K562 (cell line): ENCODE results near the gene TAF3. TPM values are rescaled to one million over a fixed set of nuclear protein-coding genes. Genes with fewer than 3 reads are reported as not detected.

Experiments
- ATAC-seq: fragments of 200-7000 bp; cut with Tn5 transposase; 3 replicates; pipeline ENCODE4 v1.9.1; 2020; ENCODE audit warnings: moderate library complexity
- BruUV-seq: library from RNA; stranded (reverse); fragments of 400-500 nt; replicated peaks from 2 replicates; lab custom pipeline; 2021; lab: Mats Ljungman, UMichigan
- CTCF ChIA-PET: fragments of 300-600 bp; formaldehyde crosslinking; extraction: SDS; loops from one replicate; lab custom pipeline; 2021; ENCODE audit warnings: low intra/inter-chr PET ratio; lab: Yijun Ruan, JAX
- POLR2A ChIA-PET: fragments of 300-600, 350-650 bp; sonication (Branson Sonifier 250); formaldehyde crosslinking; extraction: SDS; loops from one replicate; lab custom pipeline; 2021; ENCODE audit warnings: antibody characterized with exemption, inconsistent platforms; lab: Yijun Ruan, JAX
- DNase-seq, 4 experiments: peaks; one replicate each; pipeline versions ENCODE4 v3.0.0 to v3.0.0-alpha.2; 2011 to 2018; ENCODE audit warnings: low spot score in 3 of 4, mixed read lengths in 3 of 4; ENCODE audit errors: extremely low read depth in 1 of 4
- FAIRE-seq: peaks from 2 replicates; lab custom pipeline; 2011; peaks lifted over from hg19 to GRCh38; lab: Jason Lieb, UNC
- H2AFZ ChIP-seq: 2 replicates; pipeline ENCODE4 v1.6.0; 2011; ENCODE audit warnings: low read depth, low read length, control low read depth, inconsistent platforms
- H3K27ac ChIP-seq: fragments of 200-600 bp; 3 replicates; pipeline ENCODE4 v1.8.0; 2011; ENCODE audit warnings: low read depth, mild to moderate bottlenecking, control low read depth, inconsistent platforms, low read length, moderate library complexity, mixed read lengths; ENCODE audit errors: extremely low read depth
- H3K27me3 ChIP-seq, 2 experiments: fragments of 300-600 bp in 1 of 2; 2 replicates in 1 of 2; 3 replicates in 1 of 2; pipeline versions ENCODE4 v1.6.0 to v1.8.0; 2011; ENCODE audit warnings: inconsistent platforms in 2 of 2, low read length in 2 of 2, mild to moderate bottlenecking in 1 of 2, mixed read lengths in 1 of 2, moderate library complexity in 1 of 2; ENCODE audit not compliant: control insufficient read depth in 2 of 2, insufficient read depth in 2 of 2
- H3K36me3 ChIP-seq: fragments of 300-600 bp; 3 replicates; pipeline ENCODE4 v1.8.0; 2011; ENCODE audit warnings: mild to moderate bottlenecking, low read length, inconsistent platforms; ENCODE audit not compliant: control insufficient read depth, insufficient read depth
- H3K4me1 ChIP-seq, 2 experiments: fragments of 200-600 bp in 1 of 2; replicated peaks in 1 of 2; 2 replicates in 1 of 2; 3 replicates in 1 of 2; pipeline versions ENCODE4 v1.5.1 to v1.8.0; 2011; ENCODE audit warnings: inconsistent platforms in 2 of 2, low read length in 2 of 2, mild to moderate bottlenecking in 1 of 2, mixed read lengths in 1 of 2, moderate library complexity in 1 of 2; ENCODE audit not compliant: control insufficient read depth in 2 of 2, insufficient read depth in 2 of 2
- H3K4me2 ChIP-seq: 2 replicates; pipeline ENCODE4 v1.6.1; 2011; ENCODE audit warnings: low read length, control low read depth, inconsistent platforms, mixed read lengths; ENCODE audit not compliant: insufficient read depth
- H3K4me3 ChIP-seq: fragments of 200-600 bp; sonication (generic), shearing (Covaris generic); 2 replicates; pipeline ENCODE4 v1.5.1; 2016; ENCODE audit warnings: control low read depth, inconsistent platforms
- H3K79me2 ChIP-seq: fragments of 200-600 bp; 3 replicates; pipeline ENCODE4 v1.8.0; 2011; ENCODE audit warnings: low read length, inconsistent platforms; ENCODE audit not compliant: control insufficient read depth, insufficient read depth
- H3K9ac ChIP-seq, 2 experiments: 2 replicates each; pipeline versions ENCODE4 v1.6.0 to v1.6.1; 2011; ENCODE audit warnings: low read depth in 2 of 2, low read length in 2 of 2, control low read depth in 1 of 2, inconsistent platforms in 1 of 2, mild to moderate bottlenecking in 1 of 2, mixed read lengths in 1 of 2; ENCODE audit not compliant: insufficient read depth in 1 of 2
- H3K9me1 ChIP-seq: one replicate; pipeline ENCODE4 v1.6.0; 2011; ENCODE audit warnings: inconsistent platforms, mild to moderate bottlenecking, low read length, moderate library complexity; ENCODE audit not compliant: control insufficient read depth, insufficient read depth
- H3K9me3 ChIP-seq: replicated peaks from 2 replicates; pipeline ENCODE4 v1.5.1; 2011; ENCODE audit warnings: low read depth, low read length, inconsistent platforms; ENCODE audit not compliant: control insufficient read depth, insufficient read depth
- H4K20me1 ChIP-seq: replicated peaks from 2 replicates; pipeline ENCODE4 v1.6.1; 2011; ENCODE audit warnings: low read length, inconsistent platforms, mixed read lengths; ENCODE audit not compliant: control insufficient read depth, insufficient read depth
- CTBP1 ChIP-seq: fragments of 450-650 bp; IDR thresholded peaks from 2 replicates; pipeline ENCODE4 v1.6.1; 2016; ENCODE audit warnings: borderline replicate concordance
- ESRRB ChIP-seq: fragments of 250-450 bp; sonication (Bioruptor Pico); IDR thresholded peaks from 2 replicates; pipeline ENCODE4 v1.5.0; 2020; ENCODE audit warnings: mild to moderate bottlenecking, moderate library complexity, borderline replicate concordance
- ETS2 ChIP-seq: IDR thresholded peaks from 2 replicates; pipeline ENCODE4 v1.6.1; 2016; ENCODE audit warnings: borderline replicate concordance, missing genetic modification characterization, mild to moderate bottlenecking, moderate library complexity, missing compliant biosample characterization; ENCODE audit not compliant: poor library complexity, severe bottlenecking
- HES1 ChIP-seq: fragments of 450-650 bp; IDR thresholded peaks from 2 replicates; pipeline ENCODE4 v1.6.1; 2016; ENCODE audit warnings: low read depth, mild to moderate bottlenecking, moderate library complexity
- JUN ChIP-seq, 2 experiments: sonication (generic) in 1 of 2; formaldehyde crosslinking in 1 of 2; IDR thresholded peaks; 2 replicates each; pipeline versions ENCODE4 v1.6.1 to v1.8.0; 2012 to 2022; ENCODE audit warnings: borderline replicate concordance in 2 of 2, mild to moderate bottlenecking in 2 of 2, improper control_type of control experiment in 1 of 2, low read depth in 1 of 2, low read length in 1 of 2, missing genetic modification reagents in 1 of 2
- KLF6 ChIP-seq: fragments of 250-450 bp; sonication (Bioruptor Pico); IDR thresholded peaks from 2 replicates; pipeline ENCODE4 v1.4.0; 2020; ENCODE audit warnings: mild to moderate bottlenecking, moderate library complexity, borderline replicate concordance
- MYNN ChIP-seq, 2 experiments: sonication (generic); formaldehyde crosslinking in 1 of 2; IDR thresholded peaks; 2 replicates each; pipeline versions ENCODE4 v1.5.0 to v1.6.1; 2016 to 2020; ENCODE audit warnings: antibody characterized with exemption in 1 of 2, missing genetic modification reagents in 1 of 2
- RFX7 ChIP-seq: fragments of 250-450 bp; sonication (Bioruptor Pico); IDR thresholded peaks from 2 replicates; pipeline ENCODE4 v1.5.1; 2021; ENCODE audit warnings: mild to moderate bottlenecking
- SMARCC2 ChIP-seq: fragments of 450-650 bp; IDR thresholded peaks from 2 replicates; pipeline ENCODE4 v1.6.1; 2017; ENCODE audit warnings: antibody characterized with exemption, moderate library complexity, mild to moderate bottlenecking, low read depth
- TCF15 ChIP-seq: fragments of 250-450 bp; sonication (Bioruptor Pico); IDR thresholded peaks from 2 replicates; pipeline ENCODE4 v1.8.0; 2022; ENCODE audit warnings: moderate library complexity, mild to moderate bottlenecking, inconsistent platforms
- ZNF175 ChIP-seq: fragments of 200-800 bp; sonication (Bioruptor generic); IDR thresholded peaks from 2 replicates; pipeline ENCODE4 v1.6.1; 2016; ENCODE audit warnings: low read depth, mild to moderate bottlenecking, missing genetic modification characterization, missing compliant biosample characterization
- ZNF696 ChIP-seq: fragments of 250-450 bp; sonication (Bioruptor Pico); conservative IDR thresholded peaks from 2 replicates; pipeline ENCODE4 v1.4.0; 2020; ENCODE audit warnings: mild to moderate bottlenecking, moderate library complexity
- WGBS: fragments of 100-300 bp; shearing (Covaris generic); methylation state at CpG from one replicate; pipeline ENCODE4 v1.1.6; 2016; ENCODE audit warnings: low coverage, mixed read lengths; ENCODE audit not compliant: insufficient coverage; ENCODE audit errors: missing lambda C conversion rate; 5-methylcytosine and 5-hydroxymethylcytosine counted together
- in situ Hi-C: fragments of 300-500 bp; cut with MboI; formaldehyde crosslinking; loops from 4 replicates; pipeline ENCODE4 v1.15.0; 2018; ENCODE audit warnings: inconsistent platforms, mixed read lengths
- intact Hi-C: fragments of 100-400 bp; cut with micrococcal nuclease; formaldehyde crosslinking; loops from 2 replicates; pipeline ENCODE4 v1.14.2; 2022
- polyA plus RNA-seq, 8 experiments: library from polyadenylated mRNA; depleted of rRNA in 4 of 8; stranded (reverse) in 5 of 8; unstranded in 3 of 8; fragments of >200 nt; fragmentation: Nextera tagmentation in 2 of 8; fragmentation: Illumina TruSeq in 1 of 8; extraction: Ambion mirVana in 2 of 8; extraction: Trizol in 1 of 8; gene quantifications; 2 replicates each; pipeline versions ENCODE4 v1.2.1 to v1.2.3, GENCODE V29; 2011 to 2014; ENCODE audit warnings: inconsistent platforms in 1 of 8, missing spikeins in 1 of 8
- total RNA-seq, 7 experiments: library from RNA; depleted of rRNA in 6 of 7; stranded (reverse); fragments of >200 nt in 6 of 7; fragmentation: Illumina TruSeq in 2 of 7; extraction: Trizol in 2 of 7; gene quantifications; 2 replicates each; pipeline versions ENCODE4 v1.2.1 to v1.2.3, GENCODE V29; 2011 to 2021; ENCODE audit warnings: low replicate concordance in 1 of 7
- TF ChIP-seq, protein P1 (sequence below): fragments of 450-650 bp; IDR thresholded peaks from 2 replicates; pipeline ENCODE4 v1.6.1; 2017; ENCODE audit warnings: mild to moderate bottlenecking, moderate library complexity

The TAF3 gene
- total and polyA plus RNA-seq, 9 of the 15 experiments (the other 6 are each of a cell fraction or from before 2014, with no cell fraction given): 1.5 to 9.9 (median 4.1) TPM

GRCh38 chr10:8033812-8034465 lies 215.6 kb downstream of the TAF3 start:
- no peaks in the 10 kb centered on the region for H3K9me3 ChIP-seq
- no peak overlapping the region for H3K4me3 ChIP-seq
- CTCF ChIA-PET: no interaction called here
- intact Hi-C loops (no loop called here), in situ Hi-C loops (no loop called here)
- no peak overlapping the region for H3K9ac ChIP-seq
- ATAC-seq (no peak; the same call in 2 of the 3 replicates), DNase-seq (no peak), FAIRE-seq (no peak)
- BruUV-seq: no TSS peak
- TF ChIP-seq ZNF175 (CRISPR knock-in tag): no peak
- no peak for TF ChIP-seq MYNN (IDR thresholded peaks at IDR 0.05)
- TF ChIP-seq MYNN (CRISPR knock-in tag; IDR thresholded peaks at IDR 0.05): no peak
- TF ChIP-seq SMARCC2: no peak
- TF ChIP-seq JUN (IDR thresholded peaks at IDR 0.05; ENCODE audit: borderline replicate concordance, low read depth, low read length): no peak
- no peak for TF ChIP-seq JUN (CRISPR knock-in tag; IDR thresholded peaks at IDR 0.05; ENCODE audit: borderline replicate concordance)
- no peak for TF ChIP-seq RFX7 (CRISPR knock-in tag)
- no peak for TF ChIP-seq ZNF696 (CRISPR knock-in tag)
- TF ChIP-seq ESRRB: no peak
- TF ChIP-seq ETS2: no peak
- TF ChIP-seq KLF6 (CRISPR knock-in tag): no peak
- TF ChIP-seq TCF15: no peak
- TF ChIP-seq, protein P1, sequence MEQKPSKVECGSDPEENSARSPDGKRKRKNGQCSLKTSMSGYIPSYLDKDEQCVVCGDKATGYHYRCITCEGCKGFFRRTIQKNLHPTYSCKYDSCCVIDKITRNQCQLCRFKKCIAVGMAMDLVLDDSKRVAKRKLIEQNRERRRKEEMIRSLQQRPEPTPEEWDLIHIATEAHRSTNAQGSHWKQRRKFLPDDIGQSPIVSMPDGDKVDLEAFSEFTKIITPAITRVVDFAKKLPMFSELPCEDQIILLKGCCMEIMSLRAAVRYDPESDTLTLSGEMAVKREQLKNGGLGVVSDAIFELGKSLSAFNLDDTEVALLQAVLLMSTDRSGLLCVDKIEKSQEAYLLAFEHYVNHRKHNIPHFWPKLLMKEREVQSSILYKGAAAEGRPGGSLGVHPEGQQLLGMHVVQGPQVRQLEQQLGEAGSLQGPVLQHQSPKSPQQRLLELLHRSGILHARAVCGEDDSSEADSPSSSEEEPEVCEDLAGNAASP: no peak
- no peak for TF ChIP-seq CTBP1
- no peak for TF ChIP-seq HES1
- H3K27me3 ChIP-seq: peaks cover 31 to 51% of the 10 kb centered on the region in 2 experiments
- POLR2A ChIA-PET: interaction anchor here (0.6 to 1.4 kb wide), 2 partner anchors 9 to 13 kb away, joined by 3 to 5 read pairs; no protein-coding TSS in a partner anchor
- H3K4me2 ChIP-seq: no peak overlapping the region
- no peaks in the 10 kb centered on the region for H3K79me2 ChIP-seq
- no peaks in the 10 kb centered on the region for H3K36me3 ChIP-seq
- peaks cover 0 to 15% of the 10 kb centered on the region in 2 experiments; a peak in 1 of 5 replicates for H3K4me1 ChIP-seq
- H3K9me1 ChIP-seq: no peaks in the 10 kb centered on the region
- H4K20me1 ChIP-seq: no peaks in the 10 kb centered on the region
- H3K27ac ChIP-seq: no peak overlapping the region
- 45% methylated on average over 35 of the region's 45 CpGs for WGBS
- H2AFZ ChIP-seq: no peak overlapping the region
